ENCODE data around the gene ZFHX3.
A peak's percentile ranks its signal among the peaks of the same experiment; 100 is the strongest.

Gene ZFHX3

GRCh38 chr16:72850853-72851252 is 197.1 kb downstream of the ZFHX3 start:
- no peak overlapping the region for H3K4me3 ChIP-seq
- 0 out of 2 replicates have a peak overlapping the region, but pooled peaks have one; percentile 43 for H3K4me2 ChIP-seq
- no peaks in the 10 kb centered on the region for H3K36me3 ChIP-seq
- no peaks in the 10 kb centered on the region for H4K20me1 ChIP-seq
- no peak overlapping the region for H3K9ac ChIP-seq
- peaks cover 69% of the 10 kb centered on the region for H3K4me1 ChIP-seq
- H3K9me3 ChIP-seq = no peaks in the 10 kb centered on the region
- H3K27me3 ChIP-seq = no peaks in the 10 kb centered on the region
- TF ChIP-seq Cebpa-rat (IDR thresholded peaks at IDR 0.05) = no peak
- no peak overlapping the region for H3K27ac ChIP-seq

- H3K4me3 ChIP-seq = no peak overlapping the region
- no peak for TF ChIP-seq Cebpa-rat (IDR thresholded peaks at IDR 0.05)
- no peaks in the 10 kb centered on the region for H4K20me1 ChIP-seq
- no peaks in the 10 kb centered on the region for H3K36me3 ChIP-seq
- peaks cover 77% of the 10 kb centered on the region for H3K4me1 ChIP-seq
- H3K27me3 ChIP-seq = no peaks in the 10 kb centered on the region
- H3K4me2 ChIP-seq = no peak overlapping the region
- no peaks in the 10 kb centered on the region for H3K9me3 ChIP-seq
- no peak overlapping the region for H3K27ac ChIP-seq
- H3K9ac ChIP-seq = no peak overlapping the region
These were observed 197.9 kb downstream of the ZFHX3 start for GRCh38 chr16:72850021-72850420.

- Histone ChIP-seq H3K9me3 (no peaks in the 10 kb centered on the region), H3K4me3 (no peak overlapping the region), H3K4me1 (peaks cover 83% of the 10 kb centered on the region), H3K27ac (no peak overlapping the region), H3K36me3 (no peaks in the 10 kb centered on the region), H3K4me2 (peak overlapping the region; percentile 64), H3K9ac (no peak overlapping the region), H4K20me1 (no peaks in the 10 kb centered on the region), H3K27me3 (no peaks in the 10 kb centered on the region)
- TF ChIP-seq Cebpa-rat (IDR thresholded peaks at IDR 0.05) = no peak
These were observed 198.9 kb downstream of the ZFHX3 start for GRCh38 chr16:72848759-72849664.

- Histone ChIP-seq H3K9me3 (no peaks in the 10 kb centered on the region), H3K27ac (no peak overlapping the region), H3K36me3 (no peaks in the 10 kb centered on the region), H3K27me3 (no peaks in the 10 kb centered on the region), H3K4me1 (peaks cover 79% of the 10 kb centered on the region), H3K9ac (no peak overlapping the region), H3K4me3 (no peak overlapping the region), H4K20me1 (no peaks in the 10 kb centered on the region), H3K4me2 (peak overlapping the region; percentile 26; the same call in 1 of the 2 replicates)
- TF ChIP-seq Cebpa-rat (IDR thresholded peaks at IDR 0.05) = no peak
These were observed 199.9 kb downstream of the ZFHX3 start for GRCh38 chr16:72848028-72848400.

- H3K4me1 ChIP-seq = peaks cover 73% of the 10 kb centered on the region
- no peak for TF ChIP-seq Cebpa-rat (IDR thresholded peaks at IDR 0.05)
- no peaks in the 10 kb centered on the region for H3K27me3 ChIP-seq
- H4K20me1 ChIP-seq = no peaks in the 10 kb centered on the region
- no peaks in the 10 kb centered on the region for H3K36me3 ChIP-seq
- no peak overlapping the region for H3K4me3 ChIP-seq
- no peak overlapping the region for H3K9ac ChIP-seq
- H3K9me3 ChIP-seq = no peaks in the 10 kb centered on the region
- peak overlapping the region; percentile 80 for H3K4me2 ChIP-seq
- H3K27ac ChIP-seq = no peak overlapping the region
These were observed 200.5 kb downstream of the ZFHX3 start for GRCh38 chr16:72847187-72848027.

GRCh38 chr16:72846594-72846993 is 201.3 kb downstream of the ZFHX3 start:
- H3K36me3 ChIP-seq = no peaks in the 10 kb centered on the region
- peaks cover 65% of the 10 kb centered on the region for H3K4me1 ChIP-seq
- H3K4me2 ChIP-seq = peak overlapping the region; percentile 80
- TF ChIP-seq Cebpa-rat (IDR thresholded peaks at IDR 0.05) = no peak
- H3K27ac ChIP-seq = no peak overlapping the region
- H3K4me3 ChIP-seq = no peak overlapping the region
- no peaks in the 10 kb centered on the region for H4K20me1 ChIP-seq
- H3K9ac ChIP-seq = no peak overlapping the region
- H3K9me3 ChIP-seq = no peaks in the 10 kb centered on the region
- H3K27me3 ChIP-seq = no peaks in the 10 kb centered on the region

GRCh38 chr16:72845322-72846020 is 202.5 kb downstream of the ZFHX3 start:
- no peak overlapping the region for H3K4me3 ChIP-seq
- TF ChIP-seq Cebpa-rat (IDR thresholded peaks at IDR 0.05) = no peak
- H3K4me2 ChIP-seq = peak overlapping the region; percentile 80

GRCh38 chr16:72844225-72844920 is 203.6 kb downstream of the ZFHX3 start:
- H3K4me3 ChIP-seq = no peak overlapping the region
- H3K4me1 ChIP-seq = peaks cover 67% of the 10 kb centered on the region
- H3K27me3 ChIP-seq = no peaks in the 10 kb centered on the region
- no peak overlapping the region for H3K27ac ChIP-seq
- H4K20me1 ChIP-seq = no peaks in the 10 kb centered on the region
- no peak for TF ChIP-seq Cebpa-rat (IDR thresholded peaks at IDR 0.05)
- H3K4me2 ChIP-seq = peak overlapping the region; percentile 80
- H3K36me3 ChIP-seq = no peaks in the 10 kb centered on the region
- no peak overlapping the region for H3K9ac ChIP-seq
- H3K9me3 ChIP-seq = no peaks in the 10 kb centered on the region

More at GRCh38 chr16:72845322-72846020, 202.5 kb downstream of the ZFHX3 start:
- H4K20me1 ChIP-seq = no peaks in the 10 kb centered on the region
- H3K9me3 ChIP-seq = no peaks in the 10 kb centered on the region
- H3K27me3 ChIP-seq = no peaks in the 10 kb centered on the region
- H3K9ac ChIP-seq = no peak overlapping the region
- H3K4me1 ChIP-seq = peaks cover 66% of the 10 kb centered on the region
- no peaks in the 10 kb centered on the region for H3K36me3 ChIP-seq
- no peak overlapping the region for H3K27ac ChIP-seq

- H3K4me1 ChIP-seq = peaks cover 44% of the 10 kb centered on the region
- H3K27ac ChIP-seq = no peak overlapping the region
- no peak overlapping the region for H3K4me3 ChIP-seq
- no peaks in the 10 kb centered on the region for H4K20me1 ChIP-seq
- H3K9me3 ChIP-seq = no peaks in the 10 kb centered on the region
- H3K4me2 ChIP-seq = no peak overlapping the region
- H3K27me3 ChIP-seq = no peaks in the 10 kb centered on the region
- H3K9ac ChIP-seq = no peak overlapping the region
- no peak for TF ChIP-seq Cebpa-rat (IDR thresholded peaks at IDR 0.05)
- H3K36me3 ChIP-seq = no peaks in the 10 kb centered on the region
These were observed 206.4 kb downstream of the ZFHX3 start for GRCh38 chr16:72841506-72841905.

Data from BLaER1 (cell line).